Measurements from ENCODE around the gene RAB26. TPM values are rescaled to one million over a fixed set of nuclear protein-coding genes. Genes with fewer than 3 reads are reported as not detected.

Gene RAB26
- total and polyA plus RNA-seq, 2 of the 13 experiments (the other 11 are each of a cell fraction or from before 2014, with no cell fraction given): 0.86 to 3.6 TPM

DNA sequence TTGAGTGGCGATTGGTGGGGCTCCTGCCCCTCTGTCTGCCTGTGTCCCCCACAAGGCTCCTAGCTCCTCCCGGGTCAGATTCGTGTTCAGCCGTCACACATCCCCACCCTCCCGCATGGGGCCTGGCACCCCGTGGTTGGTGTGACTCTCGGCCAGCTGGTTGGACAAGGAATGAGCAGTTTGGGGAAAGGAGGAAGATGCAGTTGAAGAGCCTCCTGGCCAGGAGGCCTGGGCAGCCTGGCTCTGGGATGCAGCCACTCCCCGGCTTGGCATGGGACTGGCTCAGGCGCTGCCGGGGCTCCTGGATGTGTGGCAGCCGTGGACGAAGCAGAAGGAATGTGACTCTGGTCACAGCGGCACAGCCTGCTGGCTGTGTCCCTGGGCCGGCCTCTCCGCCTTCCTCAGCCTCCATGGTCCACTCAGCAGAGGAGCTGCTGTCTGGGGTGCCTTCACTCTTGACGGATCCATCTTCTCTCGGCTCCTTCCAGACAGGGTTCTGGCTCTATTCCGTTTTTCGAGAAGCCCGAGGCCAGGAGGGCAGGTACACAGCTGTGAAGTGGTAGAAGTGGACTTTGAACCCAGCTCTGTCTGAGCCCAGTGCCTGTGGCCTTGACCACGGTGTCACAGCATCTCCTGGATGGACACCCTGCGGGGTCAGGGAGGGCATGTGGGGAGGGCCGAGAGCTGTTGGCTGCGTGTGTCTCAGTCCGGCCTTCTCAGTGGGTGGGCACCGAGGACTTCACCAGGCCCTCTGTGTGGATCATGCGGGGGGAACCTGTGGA, 9.2 kb downstream of the RAB26 start (continued):
- TF ChIP-seq, protein P1, sequence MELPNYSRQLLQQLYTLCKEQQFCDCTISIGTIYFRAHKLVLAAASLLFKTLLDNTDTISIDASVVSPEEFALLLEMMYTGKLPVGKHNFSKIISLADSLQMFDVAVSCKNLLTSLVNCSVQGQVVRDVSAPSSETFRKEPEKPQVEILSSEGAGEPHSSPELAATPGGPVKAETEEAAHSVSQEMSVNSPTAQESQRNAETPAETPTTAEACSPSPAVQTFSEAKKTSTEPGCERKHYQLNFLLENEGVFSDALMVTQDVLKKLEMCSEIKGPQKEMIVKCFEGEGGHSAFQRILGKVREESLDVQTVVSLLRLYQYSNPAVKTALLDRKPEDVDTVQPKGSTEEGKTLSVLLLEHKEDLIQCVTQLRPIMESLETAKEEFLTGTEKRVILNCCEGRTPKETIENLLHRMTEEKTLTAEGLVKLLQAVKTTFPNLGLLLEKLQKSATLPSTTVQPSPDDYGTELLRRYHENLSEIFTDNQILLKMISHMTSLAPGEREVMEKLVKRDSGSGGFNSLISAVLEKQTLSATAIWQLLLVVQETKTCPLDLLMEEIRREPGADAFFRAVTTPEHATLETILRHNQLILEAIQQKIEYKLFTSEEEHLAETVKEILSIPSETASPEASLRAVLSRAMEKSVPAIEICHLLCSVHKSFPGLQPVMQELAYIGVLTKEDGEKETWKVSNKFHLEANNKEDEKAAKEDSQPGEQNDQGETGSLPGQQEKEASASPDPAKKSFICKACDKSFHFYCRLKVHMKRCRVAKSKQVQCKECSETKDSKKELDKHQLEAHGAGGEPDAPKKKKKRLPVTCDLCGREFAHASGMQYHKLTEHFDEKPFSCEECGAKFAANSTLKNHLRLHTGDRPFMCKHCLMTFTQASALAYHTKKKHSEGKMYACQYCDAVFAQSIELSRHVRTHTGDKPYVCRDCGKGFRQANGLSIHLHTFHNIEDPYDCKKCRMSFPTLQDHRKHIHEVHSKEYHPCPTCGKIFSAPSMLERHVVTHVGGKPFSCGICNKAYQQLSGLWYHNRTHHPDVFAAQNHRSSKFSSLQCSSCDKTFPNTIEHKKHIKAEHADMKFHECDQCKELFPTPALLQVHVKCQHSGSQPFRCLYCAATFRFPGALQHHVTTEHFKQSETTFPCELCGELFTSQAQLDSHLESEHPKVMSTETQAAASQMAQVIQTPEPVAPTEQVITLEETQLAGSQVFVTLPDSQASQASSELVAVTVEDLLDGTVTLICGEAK (IDR thresholded peaks at IDR 0.05): no peak
- TF ChIP-seq, protein P1 (CRISPR knock-in tag; IDR thresholded peaks at IDR 0.05): peak; percentile 82; the same call in 1 of the 2 replicates
- TF ChIP-seq NFE2L1 (CRISPR knock-in tag; IDR thresholded peaks at IDR 0.05; ENCODE audit: borderline replicate concordance): no peak
- TF ChIP-seq, protein P2, sequence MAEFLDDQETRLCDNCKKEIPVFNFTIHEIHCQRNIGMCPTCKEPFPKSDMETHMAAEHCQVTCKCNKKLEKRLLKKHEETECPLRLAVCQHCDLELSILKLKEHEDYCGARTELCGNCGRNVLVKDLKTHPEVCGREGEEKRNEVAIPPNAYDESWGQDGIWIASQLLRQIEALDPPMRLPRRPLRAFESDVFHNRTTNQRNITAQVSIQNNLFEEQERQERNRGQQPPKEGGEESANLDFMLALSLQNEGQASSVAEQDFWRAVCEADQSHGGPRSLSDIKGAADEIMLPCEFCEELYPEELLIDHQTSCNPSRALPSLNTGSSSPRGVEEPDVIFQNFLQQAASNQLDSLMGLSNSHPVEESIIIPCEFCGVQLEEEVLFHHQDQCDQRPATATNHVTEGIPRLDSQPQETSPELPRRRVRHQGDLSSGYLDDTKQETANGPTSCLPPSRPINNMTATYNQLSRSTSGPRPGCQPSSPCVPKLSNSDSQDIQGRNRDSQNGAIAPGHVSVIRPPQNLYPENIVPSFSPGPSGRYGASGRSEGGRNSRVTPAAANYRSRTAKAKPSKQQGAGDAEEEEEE (CRISPR knock-in tag; IDR thresholded peaks at IDR 0.05; ENCODE audit: borderline replicate concordance): peak; percentile 32; the same call in 1 of the 2 replicates
- no peak for TF ChIP-seq ZNF484 (CRISPR knock-in tag; IDR thresholded peaks at IDR 0.05; ENCODE audit: borderline replicate concordance, low read depth)
- no peak for TF ChIP-seq FOSL1 (CRISPR knock-in tag; IDR thresholded peaks at IDR 0.05; ENCODE audit: borderline replicate concordance)
- TF ChIP-seq ZNF441 (CRISPR knock-in tag; IDR thresholded peaks at IDR 0.05; ENCODE audit: borderline replicate concordance): no peak
- TF ChIP-seq SALL1 (CRISPR knock-in tag; IDR thresholded peaks at IDR 0.05): peak; percentile 84
- TF ChIP-seq ZNF30 (CRISPR knock-in tag; IDR thresholded peaks at IDR 0.05): no peak
- no peak for TF ChIP-seq ZNF766 (CRISPR knock-in tag; IDR thresholded peaks at IDR 0.05; ENCODE audit: borderline replicate concordance)
- TF ChIP-seq ZNF543 (CRISPR knock-in tag; IDR thresholded peaks at IDR 0.05): no peak
- peak; percentile 58; the same call in 1 of the 2 replicates for TF ChIP-seq ZNF776 (CRISPR knock-in tag; IDR thresholded peaks at IDR 0.05)
- TF ChIP-seq, protein P3, sequence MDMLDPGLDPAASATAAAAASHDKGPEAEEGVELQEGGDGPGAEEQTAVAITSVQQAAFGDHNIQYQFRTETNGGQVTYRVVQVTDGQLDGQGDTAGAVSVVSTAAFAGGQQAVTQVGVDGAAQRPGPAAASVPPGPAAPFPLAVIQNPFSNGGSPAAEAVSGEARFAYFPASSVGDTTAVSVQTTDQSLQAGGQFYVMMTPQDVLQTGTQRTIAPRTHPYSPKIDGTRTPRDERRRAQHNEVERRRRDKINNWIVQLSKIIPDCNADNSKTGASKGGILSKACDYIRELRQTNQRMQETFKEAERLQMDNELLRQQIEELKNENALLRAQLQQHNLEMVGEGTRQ (IDR thresholded peaks at IDR 0.05; ENCODE audit: low read depth, low read length): no peak
- TF ChIP-seq, protein P3 (CRISPR knock-in tag; IDR thresholded peaks at IDR 0.05; ENCODE audit: borderline replicate concordance): no peak
- peak; percentile 58; the same call in 1 of the 2 replicates for TF ChIP-seq ARNT2 (CRISPR knock-in tag; IDR thresholded peaks at IDR 0.05; ENCODE audit: low read depth)
- TF ChIP-seq HOXD1 (CRISPR knock-in tag; IDR thresholded peaks at IDR 0.05): 0 out of 2 replicates have a peak, but pooled peaks have one; percentile 64
- no peak for TF ChIP-seq XBP1 (CRISPR knock-in tag; IDR thresholded peaks at IDR 0.05)
